ENCODE measurements around the gene PPP1R3C.

PPP1R3C gene

DNA sequence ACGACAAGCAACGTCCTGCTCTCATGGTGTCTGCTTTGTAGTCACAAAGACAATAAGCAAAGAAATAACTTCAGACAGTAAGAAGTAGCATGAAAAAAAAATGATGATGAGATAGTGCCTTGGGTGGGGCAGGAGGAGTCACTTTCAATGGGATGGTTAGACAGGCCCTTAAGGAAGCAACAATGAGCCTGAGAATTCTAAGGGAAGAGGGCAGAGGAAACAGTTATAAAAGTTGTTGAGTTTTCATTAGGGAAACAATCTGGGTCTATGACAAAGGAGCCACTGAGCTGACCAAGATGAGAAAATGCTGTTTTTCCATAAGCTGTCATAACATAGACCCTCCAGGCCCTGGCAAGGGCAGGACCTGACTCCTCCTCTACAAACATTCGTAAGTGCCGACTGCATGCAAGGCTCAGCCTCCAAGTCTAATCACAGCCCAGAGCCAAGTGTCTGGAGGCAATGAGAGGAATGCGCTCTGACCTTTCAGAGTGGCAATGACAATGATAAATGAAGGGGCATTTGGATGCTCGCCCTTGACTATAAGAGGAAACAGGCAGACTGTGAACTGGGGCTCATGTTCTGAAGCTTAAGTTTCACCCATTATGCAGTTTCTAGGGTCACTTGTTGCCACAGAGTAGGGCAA, 43.7 kb downstream of the PPP1R3C start:
- no peaks in the 10 kb centered on the region for H3K9me2 ChIP-seq (replicated peaks; ENCODE audit: control insufficient read depth, low read length)
- H3K4me2 ChIP-seq (ENCODE audit: low read length): no peak overlapping the region
- H3K27me3 ChIP-seq (ENCODE audit: control insufficient read depth, low read length): no peaks in the 10 kb centered on the region; the same call in 1 of the 2 replicates
- no peaks in the 10 kb centered on the region for H3F3A ChIP-seq (ENCODE audit: control insufficient read depth, insufficient read depth)
- no peak overlapping the region for H3K4me3 ChIP-seq (ENCODE audit: low read length)
- no peaks in the 10 kb centered on the region for H3K9me3 ChIP-seq (ENCODE audit: control insufficient read depth, insufficient read depth, low read length)
- no peaks in the 10 kb centered on the region for H3K4me1 ChIP-seq (ENCODE audit: control insufficient read depth, low read length)
- H4K20me1 ChIP-seq (ENCODE audit: control insufficient read depth, insufficient read depth, low read depth, low read length): no peaks in the 10 kb centered on the region
- H3K79me2 ChIP-seq (ENCODE audit: control insufficient read depth, low read length): no peaks in the 10 kb centered on the region
- no peak overlapping the region for H3K27ac ChIP-seq (ENCODE audit: low read depth, low read length)
- no peak for TF ChIP-seq EZH2phosphoT487 (IDR thresholded peaks at IDR 0.05; ENCODE audit: borderline replicate concordance, low read length)
- TF ChIP-seq, protein P1, sequence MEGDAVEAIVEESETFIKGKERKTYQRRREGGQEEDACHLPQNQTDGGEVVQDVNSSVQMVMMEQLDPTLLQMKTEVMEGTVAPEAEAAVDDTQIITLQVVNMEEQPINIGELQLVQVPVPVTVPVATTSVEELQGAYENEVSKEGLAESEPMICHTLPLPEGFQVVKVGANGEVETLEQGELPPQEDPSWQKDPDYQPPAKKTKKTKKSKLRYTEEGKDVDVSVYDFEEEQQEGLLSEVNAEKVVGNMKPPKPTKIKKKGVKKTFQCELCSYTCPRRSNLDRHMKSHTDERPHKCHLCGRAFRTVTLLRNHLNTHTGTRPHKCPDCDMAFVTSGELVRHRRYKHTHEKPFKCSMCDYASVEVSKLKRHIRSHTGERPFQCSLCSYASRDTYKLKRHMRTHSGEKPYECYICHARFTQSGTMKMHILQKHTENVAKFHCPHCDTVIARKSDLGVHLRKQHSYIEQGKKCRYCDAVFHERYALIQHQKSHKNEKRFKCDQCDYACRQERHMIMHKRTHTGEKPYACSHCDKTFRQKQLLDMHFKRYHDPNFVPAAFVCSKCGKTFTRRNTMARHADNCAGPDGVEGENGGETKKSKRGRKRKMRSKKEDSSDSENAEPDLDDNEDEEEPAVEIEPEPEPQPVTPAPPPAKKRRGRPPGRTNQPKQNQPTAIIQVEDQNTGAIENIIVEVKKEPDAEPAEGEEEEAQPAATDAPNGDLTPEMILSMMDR (IDR thresholded peaks at IDR 0.05; ENCODE audit: low read depth, low read length, poor library complexity, severe bottlenecking): no peak
- H3K36me3 ChIP-seq (ENCODE audit: control insufficient read depth, low read length): no peaks in the 10 kb centered on the region

DNA sequence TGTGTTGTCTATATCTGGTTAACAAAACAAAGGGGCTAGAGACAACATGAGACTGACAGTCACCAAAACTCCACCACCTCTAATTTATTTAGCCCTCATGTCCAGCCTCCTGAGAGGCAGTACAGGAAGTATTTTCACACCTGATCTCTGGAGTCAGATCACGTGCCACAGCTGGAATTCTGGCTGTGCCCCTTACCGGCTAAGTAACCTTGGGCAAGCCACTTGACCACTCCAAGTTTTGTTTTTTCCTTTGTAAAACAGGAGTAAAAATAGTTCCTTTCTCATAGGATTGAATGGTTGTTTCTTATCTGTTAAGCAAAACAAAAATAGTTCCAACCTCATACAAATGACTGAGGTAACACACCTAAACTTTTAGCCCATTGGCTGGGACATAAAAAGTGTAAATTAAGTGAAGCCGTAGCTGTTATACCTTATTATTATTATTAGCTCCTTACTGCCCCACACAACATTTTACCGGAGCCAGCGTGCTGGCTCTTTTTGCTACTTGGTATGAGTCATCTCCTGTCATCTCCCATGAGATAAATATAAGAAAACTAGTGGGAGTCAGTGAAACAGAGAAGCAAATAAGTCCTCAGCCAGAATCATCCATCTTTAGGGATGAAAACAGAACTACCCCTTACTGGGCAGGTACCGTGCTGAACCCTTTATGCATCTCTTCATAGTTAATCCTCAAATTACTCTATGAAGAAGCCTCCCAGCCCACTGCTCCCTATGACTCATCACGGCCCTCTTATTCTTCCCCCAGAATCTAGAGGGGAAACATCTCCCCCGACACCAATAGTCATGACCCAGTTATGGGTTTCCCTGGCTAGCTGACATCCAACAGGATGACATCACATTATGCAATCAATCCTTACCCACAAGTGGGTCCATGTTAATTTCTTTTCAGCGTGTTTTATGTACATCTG, 44.9 kb downstream of the PPP1R3C start:
- Histone ChIP-seq H3K4me2 (ENCODE audit: low read length) (no peak overlapping the region), H3K79me2 (ENCODE audit: control insufficient read depth, low read length) (no peaks in the 10 kb centered on the region), H3K4me1 (ENCODE audit: control insufficient read depth, low read length) (no peaks in the 10 kb centered on the region), H3K27me3 (ENCODE audit: control insufficient read depth, low read length) (no peaks in the 10 kb centered on the region; the same call in 1 of the 2 replicates), H3K9me3 (ENCODE audit: control insufficient read depth, insufficient read depth, low read length) (no peaks in the 10 kb centered on the region), H3K36me3 (ENCODE audit: control insufficient read depth, low read length) (no peaks in the 10 kb centered on the region), H3F3A (ENCODE audit: control insufficient read depth, insufficient read depth) (no peaks in the 10 kb centered on the region), H4K20me1 (ENCODE audit: control insufficient read depth, insufficient read depth, low read depth, low read length) (no peaks in the 10 kb centered on the region), H3K27ac (ENCODE audit: low read depth, low read length) (no peak overlapping the region), H3K4me3 (ENCODE audit: low read length) (no peak overlapping the region), H3K9me2 (replicated peaks; ENCODE audit: control insufficient read depth, low read length) (no peaks in the 10 kb centered on the region)
- TF ChIP-seq EZH2phosphoT487 (IDR thresholded peaks at IDR 0.05; ENCODE audit: borderline replicate concordance, low read length): no peak
- TF ChIP-seq, protein P1 (IDR thresholded peaks at IDR 0.05; ENCODE audit: low read depth, low read length, poor library complexity, severe bottlenecking): no peak

DNA sequence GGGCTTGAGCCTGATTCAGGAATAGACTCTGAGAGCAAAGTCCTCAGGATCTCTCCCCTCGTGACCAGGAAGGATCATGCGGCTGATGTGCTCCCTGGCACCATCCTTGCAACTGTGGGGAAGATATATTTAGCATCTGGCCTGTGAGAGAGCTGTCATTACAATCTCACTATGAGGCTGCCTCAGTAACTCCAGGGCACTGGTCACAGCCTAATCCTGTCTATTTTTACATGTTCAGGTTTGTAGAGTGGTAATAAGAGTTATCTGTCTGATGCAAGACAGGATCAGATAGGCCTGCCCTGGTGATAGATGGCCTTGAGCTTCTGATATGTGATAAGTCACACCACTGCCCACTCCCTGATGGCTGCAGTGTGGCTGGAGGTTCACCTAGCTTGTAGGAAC, 50.7 kb downstream of the PPP1R3C start:
- Histone ChIP-seq H4K20me1 (ENCODE audit: control insufficient read depth, insufficient read depth, low read depth, low read length) (no peaks in the 10 kb centered on the region), H3F3A (ENCODE audit: control insufficient read depth, insufficient read depth) (no peaks in the 10 kb centered on the region), H3K4me2 (ENCODE audit: low read length) (no peak overlapping the region), H3K36me3 (ENCODE audit: control insufficient read depth, low read length) (no peaks in the 10 kb centered on the region), H3K27ac (ENCODE audit: low read depth, low read length) (no peak overlapping the region), H3K27me3 (ENCODE audit: control insufficient read depth, low read length) (peaks cover 2% of the 10 kb centered on the region; the same call in 1 of the 2 replicates), H3K9me3 (ENCODE audit: control insufficient read depth, insufficient read depth, low read length) (no peaks in the 10 kb centered on the region), H3K9me2 (replicated peaks; ENCODE audit: control insufficient read depth, low read length) (no peaks in the 10 kb centered on the region), H3K4me1 (ENCODE audit: control insufficient read depth, low read length) (no peaks in the 10 kb centered on the region), H3K79me2 (ENCODE audit: control insufficient read depth, low read length) (no peaks in the 10 kb centered on the region), H3K4me3 (ENCODE audit: low read length) (no peak overlapping the region)
- no peak for TF ChIP-seq EZH2phosphoT487 (IDR thresholded peaks at IDR 0.05; ENCODE audit: borderline replicate concordance, low read length)
- TF ChIP-seq, protein P1 (IDR thresholded peaks at IDR 0.05; ENCODE audit: low read depth, low read length, poor library complexity, severe bottlenecking): no peak

Data from DOHH2 (cell line).